IPS-11a (cell line): ENCODE results near the gene DUSP14.

Source experiments
- H3K4me3 ChIP-seq: one replicate; pipeline ENCODE4 v1.5.1; 2013; ENCODE audit warnings: low read depth, low read length, control low read depth

DUSP14 gene

DNA sequence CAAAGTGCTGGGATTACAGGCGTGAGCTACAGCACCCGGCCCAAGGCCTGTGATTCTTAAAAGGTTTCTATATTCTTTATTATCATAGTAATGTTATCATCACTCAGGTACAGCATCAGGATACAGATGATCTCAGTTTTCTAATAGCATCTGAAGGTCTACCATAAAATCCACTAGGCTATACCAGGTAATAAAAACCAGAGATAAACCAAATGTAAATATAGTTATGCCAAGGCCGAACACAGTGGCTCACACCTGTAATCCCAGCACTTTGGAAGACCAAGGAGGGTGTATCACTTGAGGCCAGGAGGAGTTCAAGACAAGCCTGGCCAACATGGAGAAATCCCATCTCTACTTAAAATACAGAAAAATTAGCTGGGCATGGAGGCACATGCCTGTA lies 65.7 kb downstream of the DUSP14 start:
- H3K4me3 ChIP-seq = no peak overlapping the region

DNA sequence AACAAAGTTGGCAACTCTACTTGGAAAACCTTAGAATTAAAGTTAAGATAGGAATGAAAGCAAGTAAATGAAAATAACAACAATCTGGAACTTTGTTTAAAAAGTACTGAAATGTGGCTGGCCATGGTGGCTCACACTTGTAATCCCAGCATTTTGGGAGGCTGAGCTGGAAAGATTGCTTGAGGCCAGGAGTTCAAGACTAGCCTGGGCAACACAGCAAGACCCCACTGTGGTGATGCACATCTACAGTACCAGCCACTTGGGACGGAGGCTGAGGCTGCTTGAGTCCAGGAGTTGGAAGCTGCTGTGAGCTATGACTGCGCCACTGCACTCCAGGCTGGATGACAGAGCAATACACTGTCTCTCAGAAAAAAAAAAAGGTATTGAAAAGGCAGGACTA lies 67.8 kb downstream of the DUSP14 start:
- H3K4me3 ChIP-seq = no peak overlapping the region

DNA sequence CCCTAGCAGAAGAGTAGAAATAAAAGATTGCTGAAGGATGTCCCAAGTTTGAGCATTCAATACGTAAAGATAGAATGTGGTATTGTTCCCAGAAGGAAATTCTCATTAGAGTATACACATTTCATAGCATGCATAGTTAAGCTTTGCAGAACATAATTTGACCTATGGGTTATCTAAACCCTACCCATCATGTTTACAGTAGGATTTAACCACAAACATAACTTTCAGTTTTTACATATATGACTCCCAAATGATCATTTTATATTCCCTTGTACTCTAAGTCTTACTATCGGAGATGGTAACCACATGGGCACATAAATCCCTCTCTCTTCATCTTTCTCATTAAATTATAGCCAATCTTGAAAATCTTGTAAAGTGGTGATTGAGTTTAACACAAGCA lies 68.6 kb downstream of the DUSP14 start:
- H3K4me3 ChIP-seq = no peak overlapping the region

DNA sequence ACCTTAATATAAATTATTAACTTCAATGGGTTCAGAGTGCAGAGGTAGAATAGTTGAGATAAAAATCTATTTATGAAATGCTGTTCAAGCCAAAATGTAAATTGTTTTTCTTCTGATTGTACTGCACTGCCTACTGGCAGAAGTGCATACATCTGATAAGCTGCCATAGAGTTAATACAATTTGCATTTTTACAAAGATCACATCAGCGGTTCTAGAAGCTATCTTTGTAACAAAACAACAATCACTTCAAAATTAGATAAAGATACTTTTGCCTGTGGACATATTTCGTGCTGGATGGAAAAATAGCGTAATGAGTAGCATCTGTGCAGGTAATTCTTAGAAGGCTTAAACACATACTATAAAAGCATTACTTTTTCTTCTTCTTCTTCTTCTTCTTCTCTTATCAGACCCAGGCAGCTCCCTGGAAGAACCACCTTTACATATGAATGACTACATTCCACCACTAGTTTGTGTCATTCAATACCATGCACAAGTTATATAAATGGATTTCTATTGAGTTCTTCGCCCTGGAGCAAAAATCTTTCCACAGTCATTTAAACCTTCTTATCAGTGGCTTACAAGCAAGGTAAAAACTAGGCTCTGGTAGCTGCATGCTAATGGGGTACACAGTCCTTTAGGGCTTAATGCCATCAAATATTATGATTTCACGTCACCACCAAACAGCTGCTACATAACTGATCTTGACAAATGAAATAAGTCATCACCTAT lies 72.5 kb downstream of the DUSP14 start:
- no peak overlapping the region for H3K4me3 ChIP-seq
